Gastrocnemius medialis (tissue), 4 donors: Measurements from ENCODE around the gene ISLR2.

Experiments
- POLR2A ChIP-seq, 2 donors: fragments of 450-650 bp; IDR thresholded peaks; one replicate each; pipeline ENCODE4 v1.6.1; 2017; ENCODE audit warnings: antibody characterized with exemption in 2 of 2, mild to moderate bottlenecking in 2 of 2, moderate library complexity in 2 of 2
- TF ChIP-seq, protein P1 (sequence below), 5 experiments: fragments of 450-650 bp in 3 of 5; fragments of 200-600 bp in 2 of 5; sonication (generic) in 2 of 5; IDR thresholded peaks in 4 of 5; conservative IDR thresholded peaks in 1 of 5; 1 replicate in 4 of 5; 2 replicates in 1 of 5; pipeline ENCODE4 v1.5.1; 2016 to 2019; ENCODE audit warnings: antibody characterized with exemption in 5 of 5, mild to moderate bottlenecking in 3 of 5, moderate library complexity in 3 of 5

DNA sequence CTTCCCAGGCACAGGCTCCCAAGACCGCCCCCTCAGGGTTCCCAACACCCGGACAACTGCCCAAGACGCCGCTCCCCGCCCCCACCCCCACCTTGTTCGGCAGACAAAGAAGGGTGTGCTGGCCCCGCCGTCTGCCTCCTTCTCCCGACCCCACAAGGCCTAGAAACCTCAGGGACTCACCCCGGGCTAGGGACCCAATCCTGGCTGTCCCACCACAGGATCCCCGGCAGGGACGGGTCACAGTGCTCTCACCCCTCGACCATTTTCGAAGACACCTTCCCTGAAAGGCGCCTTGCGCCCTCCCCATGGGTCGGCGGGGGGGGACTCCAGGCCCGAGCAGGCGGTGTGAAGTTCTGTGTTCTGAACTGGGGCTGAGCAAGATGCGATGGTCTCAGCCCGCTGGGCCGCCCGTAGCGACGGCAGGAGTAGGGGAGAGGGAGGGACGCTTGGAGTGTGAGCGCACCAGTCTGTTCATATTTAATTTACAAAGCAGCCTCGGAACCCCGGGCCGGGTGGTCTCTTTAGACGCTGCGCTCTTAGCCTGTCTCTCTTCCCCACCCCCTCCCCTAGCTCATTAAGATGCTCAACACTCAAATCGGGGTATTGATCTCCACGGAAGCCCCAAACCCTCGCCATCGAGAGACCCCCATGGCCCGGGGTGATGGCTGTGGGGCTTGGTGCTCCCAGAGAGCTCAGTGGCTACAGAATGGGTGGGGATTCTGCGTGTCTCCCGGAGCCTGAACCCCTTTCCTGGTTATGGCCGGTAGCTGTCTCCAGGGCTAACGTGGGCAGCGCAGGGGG lies 1.4 kb upstream of the ISLR2 start:
- TF ChIP-seq, protein P1, sequence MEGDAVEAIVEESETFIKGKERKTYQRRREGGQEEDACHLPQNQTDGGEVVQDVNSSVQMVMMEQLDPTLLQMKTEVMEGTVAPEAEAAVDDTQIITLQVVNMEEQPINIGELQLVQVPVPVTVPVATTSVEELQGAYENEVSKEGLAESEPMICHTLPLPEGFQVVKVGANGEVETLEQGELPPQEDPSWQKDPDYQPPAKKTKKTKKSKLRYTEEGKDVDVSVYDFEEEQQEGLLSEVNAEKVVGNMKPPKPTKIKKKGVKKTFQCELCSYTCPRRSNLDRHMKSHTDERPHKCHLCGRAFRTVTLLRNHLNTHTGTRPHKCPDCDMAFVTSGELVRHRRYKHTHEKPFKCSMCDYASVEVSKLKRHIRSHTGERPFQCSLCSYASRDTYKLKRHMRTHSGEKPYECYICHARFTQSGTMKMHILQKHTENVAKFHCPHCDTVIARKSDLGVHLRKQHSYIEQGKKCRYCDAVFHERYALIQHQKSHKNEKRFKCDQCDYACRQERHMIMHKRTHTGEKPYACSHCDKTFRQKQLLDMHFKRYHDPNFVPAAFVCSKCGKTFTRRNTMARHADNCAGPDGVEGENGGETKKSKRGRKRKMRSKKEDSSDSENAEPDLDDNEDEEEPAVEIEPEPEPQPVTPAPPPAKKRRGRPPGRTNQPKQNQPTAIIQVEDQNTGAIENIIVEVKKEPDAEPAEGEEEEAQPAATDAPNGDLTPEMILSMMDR (IDR thresholded peaks at IDR 0.05 in 4 of 5, conservative IDR thresholded peaks at IDR 0.05 in 1 of 5): no peak
- no peak for TF ChIP-seq POLR2A (IDR thresholded peaks at IDR 0.05)
